Stimulated activated CD8-positive, alpha-beta memory T cell treated with anti-CD3 and anti-CD28 coated beads, Interleukin-12 subunit alpha, Interleukin-12 subunit beta, amount 100 ng/mL, for 24 hours (primary cell): ENCODE measurements around the gene MEIS1.

ENCODE experiments used
- DNase-seq: peaks from one replicate; pipeline ENCODE4 v3.0.0-alpha.2; 2020; ENCODE audit errors: extremely low read depth

MEIS1 gene

GRCh38 chr2:66443979-66444861 is 9.3 kb downstream of the MEIS1 start:
- DNase-seq = no peak

GRCh38 chr2:66445076-66445924 is 10.4 kb downstream of the MEIS1 start:
- DNase-seq = no peak

GRCh38 chr2:66445925-66446871 is 11.3 kb downstream of the MEIS1 start:
- DNase-seq = no peak

GRCh38 chr2:66446941-66447340 is 12.0 kb downstream of the MEIS1 start:
- DNase-seq = no peak

- DNase-seq = no peak
Measured at GRCh38 chr2:66447677-66448076, 12.8 kb downstream of the MEIS1 start.

GRCh38 chr2:66448136-66448991 is 13.4 kb downstream of the MEIS1 start:
- DNase-seq = no peak

GRCh38 chr2:66452214-66452613 is 17.3 kb downstream of the MEIS1 start:
- DNase-seq = no peak

- no peak for DNase-seq
Measured at GRCh38 chr2:66452917-66453316, 18.0 kb downstream of the MEIS1 start.

GRCh38 chr2:66455490-66455889 is 20.6 kb downstream of the MEIS1 start:
- DNase-seq = no peak

- DNase-seq = no peak
Measured at GRCh38 chr2:66456183-66457041, 21.5 kb downstream of the MEIS1 start.

- no peak for DNase-seq
Measured at GRCh38 chr2:66457545-66457944, 22.6 kb downstream of the MEIS1 start.

- no peak for DNase-seq
Measured at GRCh38 chr2:66460031-66460430, 25.1 kb downstream of the MEIS1 start.

GRCh38 chr2:66461001-66461663 is 26.2 kb downstream of the MEIS1 start:
- no peak for DNase-seq

GRCh38 chr2:66461664-66462500 is 27.0 kb downstream of the MEIS1 start:
- DNase-seq = no peak

- no peak for DNase-seq
Measured at GRCh38 chr2:66462501-66462825, 27.5 kb downstream of the MEIS1 start.

- no peak for DNase-seq
Measured at GRCh38 chr2:66463206-66463755, 28.4 kb downstream of the MEIS1 start.

GRCh38 chr2:66464930-66465637 is 30.2 kb downstream of the MEIS1 start:
- DNase-seq = no peak
